Natural killer cell (primary cell): ENCODE results near the gene GGTLC1. TPM values are rescaled to one million over a fixed set of nuclear protein-coding genes. Genes with fewer than 3 reads are reported as not detected.

Experiments used
- ATAC-seq, 3 donors: fragments of 150-1000 bp in 2 of 3; fragments of 200-7000 bp in 1 of 3; cut with Tn5 transposase; 1 replicate in 1 of 3; 2 replicates in 2 of 3; pipeline ENCODE4 v1.10.0; 2021; ENCODE audit warnings: mild to moderate bottlenecking in 2 of 3, moderate library complexity in 2 of 3
- DNase-seq, 2 donors: peaks; one replicate each; pipeline versions ENCODE4 v3.0.0 to v3.0.0-alpha.2; 2013 to 2021; ENCODE audit warnings: mixed read lengths in 1 of 2
- H3K27ac ChIP-seq: one replicate; pipeline ENCODE4 v1.5.1; 2013; ENCODE audit warnings: mild to moderate bottlenecking, low read length
- H3K27me3 ChIP-seq: one replicate; pipeline ENCODE4 v1.6.1; 2013; ENCODE audit warnings: low read length; ENCODE audit not compliant: control insufficient read depth, insufficient read depth
- H3K36me3 ChIP-seq: one replicate; pipeline ENCODE4 v1.6.1; 2013; ENCODE audit warnings: low read length; ENCODE audit not compliant: control insufficient read depth, insufficient read depth
- H3K4me1 ChIP-seq: one replicate; pipeline ENCODE4 v1.6.1; 2013; ENCODE audit warnings: low read length; ENCODE audit not compliant: control insufficient read depth, insufficient read depth
- H3K4me3 ChIP-seq: one replicate; pipeline ENCODE4 v1.5.1; 2013; ENCODE audit warnings: low read length
- H3K9me3 ChIP-seq: one replicate; pipeline ENCODE4 v1.6.1; 2013; ENCODE audit warnings: low read length; ENCODE audit not compliant: control insufficient read depth, insufficient read depth
- H3K27ac Mint-ChIP-seq, 2 donors: one replicate each; pipeline ENCODE4 v1.8.0; 2022; ENCODE audit warnings: mild to moderate bottlenecking in 2 of 2, mixed read lengths in 2 of 2, moderate library complexity in 1 of 2
- H3K27me3 Mint-ChIP-seq, 2 donors: one replicate each; pipeline ENCODE4 v1.8.0; 2022; ENCODE audit warnings: low read depth in 2 of 2, mixed read lengths in 2 of 2
- H3K36me3 Mint-ChIP-seq: one replicate; pipeline ENCODE4 v1.8.0; 2022; ENCODE audit warnings: mixed read lengths
- H3K4me1 Mint-ChIP-seq, 2 donors: one replicate each; pipeline ENCODE4 v1.8.0; 2022; ENCODE audit warnings: mixed read lengths in 2 of 2
- H3K4me3 Mint-ChIP-seq: one replicate; pipeline ENCODE4 v1.8.0; 2022; ENCODE audit warnings: mild to moderate bottlenecking, moderate library complexity, mixed read lengths
- H3K9me3 Mint-ChIP-seq, 2 donors: one replicate each; pipeline ENCODE4 v1.8.0; 2022; ENCODE audit warnings: mixed read lengths in 2 of 2
- CTCF ChIP-seq: fragments of 200-600 bp; IDR thresholded peaks from one replicate; pipeline ENCODE4 v1.8.0; 2022; ENCODE audit warnings: antibody characterized with exemption
- whole genome bisulfite sequencing: methylation state at CpG from one replicate; pipeline ENCODE4 v1.1.7; 2013; ENCODE audit warnings: missing lambda C conversion rate; ENCODE audit not compliant: insufficient coverage; 5-methylcytosine and 5-hydroxymethylcytosine counted together
- intact Hi-C: fragments of 100-400 bp; cut with micrococcal nuclease; formaldehyde crosslinking; loops from one replicate; pipeline ENCODE4 v1.14.2; 2022
- total RNA-seq, 4 donors: library from RNA; stranded (reverse); fragments of 120-200 nt in 1 of 4; gene quantifications; one replicate each; pipeline versions ENCODE4 v1.2.3 to v1.2.4, GENCODE V29; 2013 to 2022

GGTLC1 gene
- total RNA-seq, 3 donors from 2014 or later (not counting 1 experiment from before 2014, with no cell fraction given), result not detected

- Mint-ChIP-seq H3K4me1 (peaks cover 12 to 18% of the 10 kb centered on the region in 2 donors), H3K27me3 (no peaks in the 10 kb centered on the region), H3K9me3 (no peaks in the 10 kb centered on the region), H3K36me3 (no peaks in the 10 kb centered on the region), H3K4me3 (no peak overlapping the region), H3K27ac (no peak overlapping the region)
- Histone ChIP-seq H3K27ac (no peak overlapping the region), H3K4me1 (no peaks in the 10 kb centered on the region), H3K36me3 (no peaks in the 10 kb centered on the region), H3K27me3 (no peaks in the 10 kb centered on the region), H3K4me3 (no peak overlapping the region), H3K9me3 (no peaks in the 10 kb centered on the region)
- whole genome bisulfite sequencing, result 93% methylated on average over 9 of the region's 9 CpGs
- no peak for DNase-seq
- intact Hi-C loops, result no loop called here
- no peak for TF ChIP-seq CTCF
- no peak for ATAC-seq
These were observed 15.9 kb upstream of the GGTLC1 start for GRCh38 chr20:24004471-24004870.

- Mint-ChIP-seq H3K36me3 (no peaks in the 10 kb centered on the region), H3K9me3 (no peaks in the 10 kb centered on the region), H3K27me3 (peaks cover 7 to 10% of the 10 kb centered on the region in 2 donors), H3K27ac (no peak overlapping the region), H3K4me1 (peaks cover 9 to 12% of the 10 kb centered on the region in 2 donors), H3K4me3 (no peak overlapping the region)
- TF ChIP-seq CTCF, result no peak
- no peaks in the 10 kb centered on the region for H3K27me3 ChIP-seq
- no peak overlapping the region for H3K4me3 ChIP-seq
- intact Hi-C loops, result no loop called here
- peak in 1 of 3 donors; percentile 39 for ATAC-seq
- WGBS, result 94% methylated on average over 13 of the region's 13 CpGs
- no peak for DNase-seq
- H3K27ac ChIP-seq, result no peak overlapping the region
- H3K9me3 ChIP-seq, result no peaks in the 10 kb centered on the region
- no peaks in the 10 kb centered on the region for H3K4me1 ChIP-seq
- no peaks in the 10 kb centered on the region for H3K36me3 ChIP-seq
These were observed 14.3 kb upstream of the GGTLC1 start for GRCh38 chr20:24002896-24003295.

- WGBS, result 79% methylated on average over 7 of the region's 7 CpGs
These were observed 13.3 kb upstream of the GGTLC1 start for GRCh38 chr20:24001712-24002405.

More at GRCh38 chr20:24001712-24002405, 13.3 kb upstream of the GGTLC1 start:
- TF ChIP-seq CTCF, result no peak
- H3K9me3 ChIP-seq, result no peaks in the 10 kb centered on the region
- no peaks in the 10 kb centered on the region for H3K36me3 Mint-ChIP-seq
- intact Hi-C loops, result no loop called here
- ATAC-seq (no peak), DNase-seq (no peak)
- no peak overlapping the region for H3K27ac ChIP-seq
- H3K4me1 ChIP-seq, result no peaks in the 10 kb centered on the region
- peaks cover 8 to 12% of the 10 kb centered on the region in 2 donors for H3K4me1 Mint-ChIP-seq
- no peak overlapping the region for H3K4me3 Mint-ChIP-seq
- H3K27ac Mint-ChIP-seq, result no peak overlapping the region
- H3K4me3 ChIP-seq, result no peak overlapping the region
- H3K9me3 Mint-ChIP-seq, result no peaks in the 10 kb centered on the region
- no peaks in the 10 kb centered on the region for H3K27me3 ChIP-seq
- H3K36me3 ChIP-seq, result no peaks in the 10 kb centered on the region
- H3K27me3 Mint-ChIP-seq, result peaks cover 9 to 10% of the 10 kb centered on the region in 2 donors
